ENCODE results near the gene ITSN2. TPM values are rescaled to one million over a fixed set of nuclear protein-coding genes. Genes with fewer than 3 reads are reported as not detected.

ITSN2 gene
- total and polyA plus RNA-seq, 2 experiments from 2014 or later, result 20.3 to 34.4 TPM

- H3K36me3 ChIP-seq (replicated peaks; ENCODE audit: insufficient read depth, low read depth), result no peaks in the 10 kb centered on the region
- 97% methylated on average over 2 of the region's 2 CpGs for WGBS (ENCODE audit: low lambda C conversion rate, missing lambda C conversion rate)
- TF ChIP-seq, protein P1, sequence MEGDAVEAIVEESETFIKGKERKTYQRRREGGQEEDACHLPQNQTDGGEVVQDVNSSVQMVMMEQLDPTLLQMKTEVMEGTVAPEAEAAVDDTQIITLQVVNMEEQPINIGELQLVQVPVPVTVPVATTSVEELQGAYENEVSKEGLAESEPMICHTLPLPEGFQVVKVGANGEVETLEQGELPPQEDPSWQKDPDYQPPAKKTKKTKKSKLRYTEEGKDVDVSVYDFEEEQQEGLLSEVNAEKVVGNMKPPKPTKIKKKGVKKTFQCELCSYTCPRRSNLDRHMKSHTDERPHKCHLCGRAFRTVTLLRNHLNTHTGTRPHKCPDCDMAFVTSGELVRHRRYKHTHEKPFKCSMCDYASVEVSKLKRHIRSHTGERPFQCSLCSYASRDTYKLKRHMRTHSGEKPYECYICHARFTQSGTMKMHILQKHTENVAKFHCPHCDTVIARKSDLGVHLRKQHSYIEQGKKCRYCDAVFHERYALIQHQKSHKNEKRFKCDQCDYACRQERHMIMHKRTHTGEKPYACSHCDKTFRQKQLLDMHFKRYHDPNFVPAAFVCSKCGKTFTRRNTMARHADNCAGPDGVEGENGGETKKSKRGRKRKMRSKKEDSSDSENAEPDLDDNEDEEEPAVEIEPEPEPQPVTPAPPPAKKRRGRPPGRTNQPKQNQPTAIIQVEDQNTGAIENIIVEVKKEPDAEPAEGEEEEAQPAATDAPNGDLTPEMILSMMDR (IDR thresholded peaks at IDR 0.05; ENCODE audit: poor library complexity), result no peak
- TF ChIP-seq EZH2phosphoT487 (IDR thresholded peaks at IDR 0.05; ENCODE audit: low read depth, severe bottlenecking, unreplicated experiment) (no peak), EZH2 (IDR thresholded peaks at IDR 0.05; ENCODE audit: borderline replicate concordance) (no peak)
Observed at GRCh38 chr2:24273598-24273997, 86.7 kb downstream of the ITSN2 start.

GRCh38 chr2:24272907-24273306 lies 87.4 kb downstream of the ITSN2 start:
- no peaks in the 10 kb centered on the region for H4K20me1 ChIP-seq (ENCODE audit: insufficient read depth, poor library complexity, severe bottlenecking)
- no peaks in the 10 kb centered on the region for H3K9me3 ChIP-seq (ENCODE audit: low read depth)
- H3K9me2 ChIP-seq (replicated peaks; ENCODE audit: insufficient read depth), result no peaks in the 10 kb centered on the region
- no peak overlapping the region for H3K27ac ChIP-seq
- H3K4me2 ChIP-seq, result no peak overlapping the region
- no peaks in the 10 kb centered on the region for H3K79me2 ChIP-seq
- H3K4me1 ChIP-seq (ENCODE audit: insufficient read depth), result no peaks in the 10 kb centered on the region
- H3K4me3 ChIP-seq, result no peak overlapping the region
- TF ChIP-seq EZH2phosphoT487 (IDR thresholded peaks at IDR 0.05; ENCODE audit: low read depth, severe bottlenecking, unreplicated experiment), result no peak
- TF ChIP-seq, protein P1 (IDR thresholded peaks at IDR 0.05; ENCODE audit: poor library complexity), result no peak
- no peak for TF ChIP-seq EZH2 (IDR thresholded peaks at IDR 0.05; ENCODE audit: borderline replicate concordance)
- H2AFZ ChIP-seq, result no peak overlapping the region
- DNase-seq (ENCODE audit: low spot score), result no peak
- no peaks in the 10 kb centered on the region for H3K36me3 ChIP-seq (replicated peaks; ENCODE audit: insufficient read depth, low read depth)
- 94% methylated on average over 2 of the region's 2 CpGs for WGBS (ENCODE audit: low lambda C conversion rate, missing lambda C conversion rate)
- no peaks in the 10 kb centered on the region for H3K27me3 ChIP-seq

More at GRCh38 chr2:24273598-24273997, 86.7 kb downstream of the ITSN2 start:
- H4K20me1 ChIP-seq (ENCODE audit: insufficient read depth, poor library complexity, severe bottlenecking), result no peaks in the 10 kb centered on the region
- no peak for DNase-seq (ENCODE audit: low spot score)
- H3K4me2 ChIP-seq, result no peak overlapping the region
- no peak overlapping the region for H2AFZ ChIP-seq
- H3K9me3 ChIP-seq (ENCODE audit: low read depth), result no peaks in the 10 kb centered on the region
- H3K9me2 ChIP-seq (replicated peaks; ENCODE audit: insufficient read depth), result no peaks in the 10 kb centered on the region
- H3K79me2 ChIP-seq, result no peaks in the 10 kb centered on the region
- H3K4me3 ChIP-seq, result no peak overlapping the region
- no peaks in the 10 kb centered on the region for H3K4me1 ChIP-seq (ENCODE audit: insufficient read depth)
- no peaks in the 10 kb centered on the region for H3K27me3 ChIP-seq
- no peak overlapping the region for H3K27ac ChIP-seq

GRCh38 chr2:24272161-24272802 lies 88.1 kb downstream of the ITSN2 start:
- WGBS (ENCODE audit: low lambda C conversion rate, missing lambda C conversion rate), result 95% methylated on average over 2 of the region's 2 CpGs
- Histone ChIP-seq H4K20me1 (ENCODE audit: insufficient read depth, poor library complexity, severe bottlenecking) (no peaks in the 10 kb centered on the region), H3K27me3 (no peaks in the 10 kb centered on the region), H3K36me3 (replicated peaks; ENCODE audit: insufficient read depth, low read depth) (no peaks in the 10 kb centered on the region), H3K4me2 (no peak overlapping the region), H3K4me1 (ENCODE audit: insufficient read depth) (no peaks in the 10 kb centered on the region), H3K27ac (no peak overlapping the region), H2AFZ (no peak overlapping the region), H3K79me2 (no peaks in the 10 kb centered on the region), H3K9me3 (ENCODE audit: low read depth) (no peaks in the 10 kb centered on the region), H3K4me3 (no peak overlapping the region), H3K9me2 (replicated peaks; ENCODE audit: insufficient read depth) (no peaks in the 10 kb centered on the region)
- no peak for DNase-seq (ENCODE audit: low spot score)
- TF ChIP-seq, protein P1 (IDR thresholded peaks at IDR 0.05; ENCODE audit: poor library complexity), result no peak
- no peak for TF ChIP-seq EZH2 (IDR thresholded peaks at IDR 0.05; ENCODE audit: borderline replicate concordance)
- TF ChIP-seq EZH2phosphoT487 (IDR thresholded peaks at IDR 0.05; ENCODE audit: low read depth, severe bottlenecking, unreplicated experiment), result no peak

Measured in hepatocyte (in vitro differentiated cells).